HFFc6 (cell line): ENCODE data around the gene CHCHD6. TPM values are rescaled to one million over a fixed set of nuclear protein-coding genes. Genes with fewer than 3 reads are reported as not detected.

ENCODE experiments used
- DNase-seq: peaks from one replicate; pipeline ENCODE4 v3.0.0-alpha.2; 2018
- H3K27ac Mint-ChIP-seq: 2 replicates; pipeline ENCODE4 v1.8.0; 2020; ENCODE audit warnings: mild to moderate bottlenecking, mixed read lengths
- H3K27me3 Mint-ChIP-seq: 2 replicates; pipeline ENCODE4 v1.8.0; 2021; ENCODE audit warnings: mild to moderate bottlenecking, moderate library complexity, mixed read lengths; ENCODE audit not compliant: insufficient read depth
- H3K36me3 Mint-ChIP-seq: 2 replicates; pipeline ENCODE4 v1.8.0; 2021; ENCODE audit warnings: low read depth, mixed read lengths
- H3K4me1 Mint-ChIP-seq: 2 replicates; pipeline ENCODE4 v1.8.0; 2020; ENCODE audit warnings: low read depth, mixed read lengths
- H3K4me3 Mint-ChIP-seq: 2 replicates; pipeline ENCODE4 v1.8.0; 2020; ENCODE audit warnings: mild to moderate bottlenecking, moderate library complexity, mixed read lengths
- H3K9me3 Mint-ChIP-seq: 2 replicates; pipeline ENCODE4 v1.8.0; 2020; ENCODE audit warnings: mild to moderate bottlenecking, mixed read lengths
- CTCF ChIP-seq: fragments of 200-600 bp; sonication (generic); IDR thresholded peaks from 2 replicates; pipeline ENCODE4 v1.5.0; 2021; ENCODE audit warnings: antibody characterized with exemption, mild to moderate bottlenecking
- total RNA-seq, 6 experiments: library from RNA; stranded (reverse); fragmentation: NEBNext Ultra II Directional; extraction: Animal tissue kit (Norgen Biotek cat#: 25700); gene quantifications; 2 replicates in 1 of 6; 3 replicates in 5 of 6; pipeline ENCODE4 v1.2.3, GENCODE V29; 2021

CHCHD6 gene
- total RNA-seq, 6 experiments from 2014 or later = 18.6 to 22.9 (median 19.9) TPM

GRCh38 chr3:126910231-126910630, 206.2 kb downstream of the CHCHD6 start:
- Mint-ChIP-seq H3K9me3 (no peaks in the 10 kb centered on the region), H3K4me1 (peaks cover 34% of the 10 kb centered on the region), H3K36me3 (peaks cover 11% of the 10 kb centered on the region), H3K4me3 (no peak overlapping the region), H3K27ac (peak overlapping the region; percentile 99), H3K27me3 (no peaks in the 10 kb centered on the region; the same call in 1 of the 2 replicates)
- no peak for TF ChIP-seq CTCF
- DNase-seq = no peak

- no peaks in the 10 kb centered on the region for H3K9me3 Mint-ChIP-seq
- H3K27me3 Mint-ChIP-seq = no peaks in the 10 kb centered on the region; the same call in 1 of the 2 replicates
- H3K36me3 Mint-ChIP-seq = peaks cover 15% of the 10 kb centered on the region
- DNase-seq = peak; percentile 93
- no peak for TF ChIP-seq CTCF
- H3K27ac Mint-ChIP-seq = peak overlapping the region; percentile 99
- peaks cover 40% of the 10 kb centered on the region for H3K4me1 Mint-ChIP-seq
- H3K4me3 Mint-ChIP-seq = peak overlapping the region; percentile 61
Measured at GRCh38 chr3:126911162-126912026, 207.4 kb downstream of the CHCHD6 start.

GRCh38 chr3:126912027-126912422, 208.0 kb downstream of the CHCHD6 start:
- Mint-ChIP-seq H3K27ac (peak overlapping the region; percentile 99), H3K4me3 (peak overlapping the region; percentile 61)

GRCh38 chr3:126912491-126913195, 208.6 kb downstream of the CHCHD6 start:
- Mint-ChIP-seq H3K4me1 (peaks cover 40% of the 10 kb centered on the region), H3K9me3 (no peaks in the 10 kb centered on the region), H3K27ac (peak overlapping the region; percentile 99), H3K36me3 (peaks cover 15% of the 10 kb centered on the region), H3K4me3 (no peak overlapping the region), H3K27me3 (no peaks in the 10 kb centered on the region; the same call in 1 of the 2 replicates)
- no peak for TF ChIP-seq CTCF
- DNase-seq = no peak

More at GRCh38 chr3:126912027-126912422, 208.0 kb downstream of the CHCHD6 start:
- no peak for DNase-seq
- no peaks in the 10 kb centered on the region for H3K9me3 Mint-ChIP-seq
- peaks cover 40% of the 10 kb centered on the region for H3K4me1 Mint-ChIP-seq
- no peaks in the 10 kb centered on the region; the same call in 1 of the 2 replicates for H3K27me3 Mint-ChIP-seq
- no peak for TF ChIP-seq CTCF
- H3K36me3 Mint-ChIP-seq = peaks cover 15% of the 10 kb centered on the region

- Mint-ChIP-seq H3K4me1 (peaks cover 40% of the 10 kb centered on the region), H3K27ac (no peak overlapping the region), H3K9me3 (no peaks in the 10 kb centered on the region), H3K4me3 (no peak overlapping the region), H3K36me3 (peaks cover 15% of the 10 kb centered on the region), H3K27me3 (peaks cover 2% of the 10 kb centered on the region; the same call in 1 of the 2 replicates)
- TF ChIP-seq CTCF = no peak
- no peak for DNase-seq
Measured at GRCh38 chr3:126913524-126913923, 209.5 kb downstream of the CHCHD6 start.
